ENCODE data around the gene TMEM126A. TPM values are rescaled to one million over a fixed set of nuclear protein-coding genes. Genes with fewer than 3 reads are reported as not detected.

The TMEM126A gene
- total and polyA plus RNA-seq, 2 of the 13 experiments (the other 11 are each of a cell fraction or from before 2014, with no cell fraction given): 59.5 to 66.9 TPM

GRCh38 chr11:85619499-85619898, 28.3 kb upstream of the TMEM126A start:
- Histone ChIP-seq H3K36me3 (replicated peaks in 1 of 2; ENCODE audit: control insufficient read depth in 1 of 2, insufficient read depth in 2 of 2, low read length in 2 of 2) (no peaks in the 10 kb centered on the region), H3K9ac (ENCODE audit: insufficient read depth, low read depth, low read length) (no peak overlapping the region), H3K4me3 (replicated peaks in 1 of 3; ENCODE audit: insufficient read depth in 1 of 3, low read depth in 2 of 3, low read length in 3 of 3) (no peak overlapping the region), H3K9me3 (ENCODE audit: low read length) (no peaks in the 10 kb centered on the region), H3K27me3 (ENCODE audit: control insufficient read depth in 1 of 2, insufficient read depth in 2 of 2, low read length in 2 of 2) (no peaks in the 10 kb centered on the region), H3K79me2 (ENCODE audit: insufficient read depth, low read length) (no peaks in the 10 kb centered on the region), H3K4me1 (ENCODE audit: insufficient read depth, low read length) (peaks cover 22% of the 10 kb centered on the region), H2AFZ (ENCODE audit: low read length) (no peak overlapping the region), H4K20me1 (ENCODE audit: insufficient read depth, low read length) (no peaks in the 10 kb centered on the region), H3K27ac (ENCODE audit: extremely low read length, insufficient read depth, low read length) (no peak overlapping the region), H3K4me2 (ENCODE audit: low read depth, low read length) (peak overlapping the region; percentile 28; the same call in 1 of the 2 replicates)
- no peak for DNase-seq (ENCODE audit: low spot score)
- in situ Hi-C loops (cut with HindIII; ENCODE audit: extremely low pct_ligation_motif_present, low pct_unique_long_range_greater_than_20kb): no loop called here
- 20% methylated on average over 6 of the region's 6 CpGs for WGBS (ENCODE audit: low lambda C conversion rate)
- POLR2A ChIA-PET: interaction anchor here (1.1 kb wide), 1 partner anchor 28 kb away, joined by 3 read pairs; the partner anchor contains the start of gene TMEM126A
- no peak for FAIRE-seq
- intact Hi-C loops (cut with micrococcal nuclease; ENCODE audit: unreplicated experiment): no loop called here
- no peak for ATAC-seq
- no TSS peak for BruUV-seq (replicated peaks)
- CTCF ChIA-PET (ENCODE audit: low intra/inter-chr PET ratio, low total read pairs): no interaction called here
- TF ChIP-seq ZSCAN9 (CRISPR knock-in tag; IDR thresholded peaks at IDR 0.05; ENCODE audit: borderline replicate concordance) (no peak), NR3C1 (CRISPR knock-in tag; IDR thresholded peaks at IDR 0.05) (no peak), ZNF674 (CRISPR knock-in tag; IDR thresholded peaks at IDR 0.05; ENCODE audit: low read depth) (no peak), ZNF567 (CRISPR knock-in tag; IDR thresholded peaks at IDR 0.05; ENCODE audit: borderline replicate concordance) (no peak), ZMYM4 (CRISPR knock-in tag; IDR thresholded peaks at IDR 0.05) (0 out of 2 replicates have a peak, but pooled peaks have one; percentile 44), ZNF572 (CRISPR knock-in tag; IDR thresholded peaks at IDR 0.05) (no peak), SMAD1 (CRISPR knock-in tag; IDR thresholded peaks at IDR 0.05; ENCODE audit: borderline replicate concordance, low read depth) (no peak), ZNF720 (CRISPR knock-in tag; IDR thresholded peaks at IDR 0.05) (no peak), ZKSCAN5 (CRISPR knock-in tag; IDR thresholded peaks at IDR 0.05) (no peak), ATRX (CRISPR knock-in tag; IDR thresholded peaks at IDR 0.05; ENCODE audit: borderline replicate concordance) (no peak), ZFAT (CRISPR knock-in tag; conservative IDR thresholded peaks at IDR 0.05) (no peak), ZMYM3 (CRISPR knock-in tag; IDR thresholded peaks at IDR 0.05) (0 out of 2 replicates have a peak, but pooled peaks have one; percentile 34), TERF1 (CRISPR knock-in tag; IDR thresholded peaks at IDR 0.05) (no peak), SRSF4 (IDR thresholded peaks at IDR 0.05; ENCODE audit: low read depth, low read length, poor library complexity, severe bottlenecking) (no peak), ZNF441 (CRISPR knock-in tag; IDR thresholded peaks at IDR 0.05; ENCODE audit: borderline replicate concordance) (peak; percentile 98), AHR (CRISPR knock-in tag; IDR thresholded peaks at IDR 0.05) (no peak), ARID5B (CRISPR knock-in tag; IDR thresholded peaks at IDR 0.05) (0 out of 2 replicates have a peak, but pooled peaks have one; percentile 9), CEBPB (IDR thresholded peaks at IDR 0.05; ENCODE audit: borderline replicate concordance, low read depth, low read length) (peak; percentile 96), ZBTB38 (CRISPR knock-in tag; IDR thresholded peaks at IDR 0.05) (no peak), YEATS2 (CRISPR knock-in tag; IDR thresholded peaks at IDR 0.05; ENCODE audit: borderline replicate concordance) (no peak), ZNF839 (CRISPR knock-in tag; IDR thresholded peaks at IDR 0.05; ENCODE audit: borderline replicate concordance) (no peak), ATF1 (CRISPR knock-in tag; IDR thresholded peaks at IDR 0.05) (no peak)

Data from HepG2 (cell line).